ENCODE data around the gene SERPINA7.

DNA sequence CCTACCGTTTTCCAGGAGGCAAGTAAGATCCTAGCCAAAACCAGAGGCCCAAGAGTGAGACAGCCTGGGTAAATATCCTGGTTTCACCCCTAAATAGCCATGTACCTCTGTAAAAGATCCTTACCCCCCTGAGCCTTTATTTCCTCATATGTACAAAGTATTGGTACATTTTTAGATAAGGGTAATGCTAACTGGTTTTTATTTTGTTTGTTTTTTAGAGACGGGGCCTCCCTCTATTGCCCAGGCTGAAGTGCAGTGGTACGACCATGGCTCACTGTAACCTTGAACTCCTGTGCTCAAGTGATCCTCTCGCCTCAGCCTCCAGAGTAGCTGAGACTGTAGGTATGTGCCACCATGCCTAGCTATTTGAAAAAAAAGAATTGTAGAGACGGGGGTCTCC lies 29.4 kb downstream of the SERPINA7 start:
- TF ChIP-seq, protein P1, sequence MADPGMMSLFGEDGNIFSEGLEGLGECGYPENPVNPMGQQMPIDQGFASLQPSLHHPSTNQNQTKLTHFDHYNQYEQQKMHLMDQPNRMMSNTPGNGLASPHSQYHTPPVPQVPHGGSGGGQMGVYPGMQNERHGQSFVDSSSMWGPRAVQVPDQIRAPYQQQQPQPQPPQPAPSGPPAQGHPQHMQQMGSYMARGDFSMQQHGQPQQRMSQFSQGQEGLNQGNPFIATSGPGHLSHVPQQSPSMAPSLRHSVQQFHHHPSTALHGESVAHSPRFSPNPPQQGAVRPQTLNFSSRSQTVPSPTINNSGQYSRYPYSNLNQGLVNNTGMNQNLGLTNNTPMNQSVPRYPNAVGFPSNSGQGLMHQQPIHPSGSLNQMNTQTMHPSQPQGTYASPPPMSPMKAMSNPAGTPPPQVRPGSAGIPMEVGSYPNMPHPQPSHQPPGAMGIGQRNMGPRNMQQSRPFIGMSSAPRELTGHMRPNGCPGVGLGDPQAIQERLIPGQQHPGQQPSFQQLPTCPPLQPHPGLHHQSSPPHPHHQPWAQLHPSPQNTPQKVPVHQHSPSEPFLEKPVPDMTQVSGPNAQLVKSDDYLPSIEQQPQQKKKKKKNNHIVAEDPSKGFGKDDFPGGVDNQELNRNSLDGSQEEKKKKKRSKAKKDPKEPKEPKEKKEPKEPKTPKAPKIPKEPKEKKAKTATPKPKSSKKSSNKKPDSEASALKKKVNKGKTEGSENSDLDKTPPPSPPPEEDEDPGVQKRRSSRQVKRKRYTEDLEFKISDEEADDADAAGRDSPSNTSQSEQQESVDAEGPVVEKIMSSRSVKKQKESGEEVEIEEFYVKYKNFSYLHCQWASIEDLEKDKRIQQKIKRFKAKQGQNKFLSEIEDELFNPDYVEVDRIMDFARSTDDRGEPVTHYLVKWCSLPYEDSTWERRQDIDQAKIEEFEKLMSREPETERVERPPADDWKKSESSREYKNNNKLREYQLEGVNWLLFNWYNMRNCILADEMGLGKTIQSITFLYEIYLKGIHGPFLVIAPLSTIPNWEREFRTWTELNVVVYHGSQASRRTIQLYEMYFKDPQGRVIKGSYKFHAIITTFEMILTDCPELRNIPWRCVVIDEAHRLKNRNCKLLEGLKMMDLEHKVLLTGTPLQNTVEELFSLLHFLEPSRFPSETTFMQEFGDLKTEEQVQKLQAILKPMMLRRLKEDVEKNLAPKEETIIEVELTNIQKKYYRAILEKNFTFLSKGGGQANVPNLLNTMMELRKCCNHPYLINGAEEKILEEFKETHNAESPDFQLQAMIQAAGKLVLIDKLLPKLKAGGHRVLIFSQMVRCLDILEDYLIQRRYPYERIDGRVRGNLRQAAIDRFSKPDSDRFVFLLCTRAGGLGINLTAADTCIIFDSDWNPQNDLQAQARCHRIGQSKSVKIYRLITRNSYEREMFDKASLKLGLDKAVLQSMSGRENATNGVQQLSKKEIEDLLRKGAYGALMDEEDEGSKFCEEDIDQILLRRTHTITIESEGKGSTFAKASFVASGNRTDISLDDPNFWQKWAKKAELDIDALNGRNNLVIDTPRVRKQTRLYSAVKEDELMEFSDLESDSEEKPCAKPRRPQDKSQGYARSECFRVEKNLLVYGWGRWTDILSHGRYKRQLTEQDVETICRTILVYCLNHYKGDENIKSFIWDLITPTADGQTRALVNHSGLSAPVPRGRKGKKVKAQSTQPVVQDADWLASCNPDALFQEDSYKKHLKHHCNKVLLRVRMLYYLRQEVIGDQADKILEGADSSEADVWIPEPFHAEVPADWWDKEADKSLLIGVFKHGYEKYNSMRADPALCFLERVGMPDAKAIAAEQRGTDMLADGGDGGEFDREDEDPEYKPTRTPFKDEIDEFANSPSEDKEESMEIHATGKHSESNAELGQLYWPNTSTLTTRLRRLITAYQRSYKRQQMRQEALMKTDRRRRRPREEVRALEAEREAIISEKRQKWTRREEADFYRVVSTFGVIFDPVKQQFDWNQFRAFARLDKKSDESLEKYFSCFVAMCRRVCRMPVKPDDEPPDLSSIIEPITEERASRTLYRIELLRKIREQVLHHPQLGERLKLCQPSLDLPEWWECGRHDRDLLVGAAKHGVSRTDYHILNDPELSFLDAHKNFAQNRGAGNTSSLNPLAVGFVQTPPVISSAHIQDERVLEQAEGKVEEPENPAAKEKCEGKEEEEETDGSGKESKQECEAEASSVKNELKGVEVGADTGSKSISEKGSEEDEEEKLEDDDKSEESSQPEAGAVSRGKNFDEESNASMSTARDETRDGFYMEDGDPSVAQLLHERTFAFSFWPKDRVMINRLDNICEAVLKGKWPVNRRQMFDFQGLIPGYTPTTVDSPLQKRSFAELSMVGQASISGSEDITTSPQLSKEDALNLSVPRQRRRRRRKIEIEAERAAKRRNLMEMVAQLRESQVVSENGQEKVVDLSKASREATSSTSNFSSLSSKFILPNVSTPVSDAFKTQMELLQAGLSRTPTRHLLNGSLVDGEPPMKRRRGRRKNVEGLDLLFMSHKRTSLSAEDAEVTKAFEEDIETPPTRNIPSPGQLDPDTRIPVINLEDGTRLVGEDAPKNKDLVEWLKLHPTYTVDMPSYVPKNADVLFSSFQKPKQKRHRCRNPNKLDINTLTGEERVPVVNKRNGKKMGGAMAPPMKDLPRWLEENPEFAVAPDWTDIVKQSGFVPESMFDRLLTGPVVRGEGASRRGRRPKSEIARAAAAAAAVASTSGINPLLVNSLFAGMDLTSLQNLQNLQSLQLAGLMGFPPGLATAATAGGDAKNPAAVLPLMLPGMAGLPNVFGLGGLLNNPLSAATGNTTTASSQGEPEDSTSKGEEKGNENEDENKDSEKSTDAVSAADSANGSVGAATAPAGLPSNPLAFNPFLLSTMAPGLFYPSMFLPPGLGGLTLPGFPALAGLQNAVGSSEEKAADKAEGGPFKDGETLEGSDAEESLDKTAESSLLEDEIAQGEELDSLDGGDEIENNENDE (IDR thresholded peaks at IDR 0.05; ENCODE audit: insufficient replicate concordance, low read length): no peak
- TF ChIP-seq, protein P2, sequence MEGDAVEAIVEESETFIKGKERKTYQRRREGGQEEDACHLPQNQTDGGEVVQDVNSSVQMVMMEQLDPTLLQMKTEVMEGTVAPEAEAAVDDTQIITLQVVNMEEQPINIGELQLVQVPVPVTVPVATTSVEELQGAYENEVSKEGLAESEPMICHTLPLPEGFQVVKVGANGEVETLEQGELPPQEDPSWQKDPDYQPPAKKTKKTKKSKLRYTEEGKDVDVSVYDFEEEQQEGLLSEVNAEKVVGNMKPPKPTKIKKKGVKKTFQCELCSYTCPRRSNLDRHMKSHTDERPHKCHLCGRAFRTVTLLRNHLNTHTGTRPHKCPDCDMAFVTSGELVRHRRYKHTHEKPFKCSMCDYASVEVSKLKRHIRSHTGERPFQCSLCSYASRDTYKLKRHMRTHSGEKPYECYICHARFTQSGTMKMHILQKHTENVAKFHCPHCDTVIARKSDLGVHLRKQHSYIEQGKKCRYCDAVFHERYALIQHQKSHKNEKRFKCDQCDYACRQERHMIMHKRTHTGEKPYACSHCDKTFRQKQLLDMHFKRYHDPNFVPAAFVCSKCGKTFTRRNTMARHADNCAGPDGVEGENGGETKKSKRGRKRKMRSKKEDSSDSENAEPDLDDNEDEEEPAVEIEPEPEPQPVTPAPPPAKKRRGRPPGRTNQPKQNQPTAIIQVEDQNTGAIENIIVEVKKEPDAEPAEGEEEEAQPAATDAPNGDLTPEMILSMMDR (IDR thresholded peaks at IDR 0.05; ENCODE audit: control extremely low read depth in 1 of 3, insufficient read depth in 1 of 3, low read depth in 1 of 3, low read length in 3 of 3): no peak
- TF ChIP-seq HDAC2 (IDR thresholded peaks at IDR 0.05; ENCODE audit: borderline replicate concordance in 1 of 2, low read depth in 2 of 2, low read length in 2 of 2) (no peak), EGR1 (IDR thresholded peaks at IDR 0.05; ENCODE audit: borderline replicate concordance, low read depth, low read length) (no peak), EZH2 (IDR thresholded peaks at IDR 0.05; ENCODE audit: low read depth, low read length, severe bottlenecking) (no peak), SIN3A (conservative IDR thresholded peaks at IDR 0.05 in 1 of 2, IDR thresholded peaks at IDR 0.05 in 1 of 2; ENCODE audit: low read depth in 1 of 2, low read length in 2 of 2) (no peak), RAD21 (IDR thresholded peaks at IDR 0.05 in 1 of 2, conservative IDR thresholded peaks at IDR 0.05 in 1 of 2; ENCODE audit: low read depth in 2 of 2, low read length in 2 of 2) (no peak), RXRA (IDR thresholded peaks at IDR 0.05; ENCODE audit: insufficient read depth, low read depth, low read length) (no peak), JUND (IDR thresholded peaks at IDR 0.05; ENCODE audit: low read length) (no peak), ASH2L (IDR thresholded peaks at IDR 0.05; ENCODE audit: low read length) (no peak)
